GM19467 (cell line): ENCODE data around the gene KCTD6.

Experiments used
- ATAC-seq: cut with Tn5 transposase; IDR thresholded peaks from one replicate; pipeline ENCODE4 v1.9.1; 2021; ENCODE audit warnings: mild to moderate bottlenecking, moderate library complexity; ENCODE audit not compliant: unreplicated experiment

KCTD6 gene

DNA sequence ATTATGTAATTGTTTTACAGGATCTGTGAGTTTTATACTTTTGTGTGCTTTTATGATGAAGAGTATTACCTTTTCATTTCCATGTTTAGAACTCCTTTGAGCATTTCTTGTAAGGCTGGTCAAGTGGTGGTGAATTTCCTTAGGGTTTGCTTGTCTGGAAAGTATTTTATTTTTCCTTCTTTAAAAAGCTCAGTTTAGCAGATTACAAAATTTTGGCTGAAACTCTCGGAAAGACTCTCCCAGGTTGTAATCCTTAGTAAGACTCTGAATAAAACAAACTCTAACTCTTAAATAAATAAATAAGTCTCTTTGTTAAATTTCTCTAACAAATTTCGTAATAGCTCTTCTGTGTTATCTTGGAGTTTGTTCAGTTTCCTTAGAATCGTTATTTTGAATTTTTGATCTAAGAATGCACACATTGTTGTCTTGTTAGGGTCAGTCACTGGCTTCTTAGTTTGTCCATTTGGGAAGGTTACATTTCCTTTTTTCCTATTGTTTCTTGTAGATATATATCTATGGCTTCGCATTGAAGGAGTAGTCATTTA, 59.8 kb downstream of the KCTD6 start:
- no peak for ATAC-seq
